MCF 10A (cell line): ENCODE measurements around the gene RNF41. TPM values are rescaled to one million over a fixed set of nuclear protein-coding genes. Genes with fewer than 3 reads are reported as not detected.
A peak's percentile ranks its signal among the peaks of the same experiment; 100 is the strongest.

Source experiments
- BruUV-seq: library from RNA; stranded (reverse); fragments of 400-500 nt; replicated peaks from 2 replicates; lab custom pipeline; 2021; lab: Mats Ljungman, UMichigan
- CTCF ChIA-PET: fragments of 300-600 bp; sonication (Branson Sonifier 250); formaldehyde crosslinking; extraction: SDS; loops from one replicate; lab custom pipeline; 2021; ENCODE audit warnings: antibody characterized with exemption, inconsistent platforms; lab: Yijun Ruan, JAX
- POLR2A ChIA-PET: fragments of 300-600, 350-650 bp; sonication (Branson Sonifier 250); formaldehyde crosslinking; extraction: SDS; loops from one replicate; lab custom pipeline; 2020; ENCODE audit warnings: antibody characterized with exemption, inconsistent platforms; lab: Yijun Ruan, JAX
- DNase-seq: peaks from one replicate; pipeline ENCODE4 v3.0.0-alpha.2; 2018; ENCODE audit not compliant: unreplicated experiment
- H3K27ac Mint-ChIP-seq: one replicate; pipeline ENCODE4 v1.8.0; 2022; ENCODE audit warnings: mild to moderate bottlenecking, low read depth, mixed read lengths; ENCODE audit not compliant: unreplicated experiment
- H3K27me3 Mint-ChIP-seq: one replicate; pipeline ENCODE4 v1.8.0; 2022; ENCODE audit warnings: mixed read lengths; ENCODE audit not compliant: insufficient read depth, unreplicated experiment
- H3K36me3 Mint-ChIP-seq: one replicate; pipeline ENCODE4 v1.8.0; 2022; ENCODE audit warnings: mild to moderate bottlenecking, moderate library complexity, mixed read lengths; ENCODE audit not compliant: insufficient read depth, unreplicated experiment
- H3K4me1 Mint-ChIP-seq: one replicate; pipeline ENCODE4 v1.8.0; 2022; ENCODE audit warnings: mixed read lengths; ENCODE audit not compliant: insufficient read depth, unreplicated experiment
- H3K4me3 Mint-ChIP-seq: one replicate; pipeline ENCODE4 v1.8.0; 2022; ENCODE audit warnings: mild to moderate bottlenecking, moderate library complexity, mixed read lengths; ENCODE audit not compliant: unreplicated experiment
- H3K9me3 Mint-ChIP-seq: one replicate; pipeline ENCODE4 v1.8.0; 2022; ENCODE audit warnings: mixed read lengths; ENCODE audit not compliant: unreplicated experiment
- intact Hi-C: fragments of 100-400 bp; cut with micrococcal nuclease; formaldehyde crosslinking; loops from 2 replicates; pipeline ENCODE4 v1.14.1; 2022
- total RNA-seq: library from RNA; stranded (reverse); gene quantifications from 2 replicates; pipeline ENCODE4 v1.2.3, GENCODE V29; 2022
- TF ChIP-seq, protein P1 (sequence below): fragments of 200-600 bp; IDR thresholded peaks from one replicate; pipeline ENCODE4 v1.8.0; 2022; ENCODE audit warnings: antibody characterized with exemption, mild to moderate bottlenecking; ENCODE audit not compliant: unreplicated experiment

The RNF41 gene
- total RNA-seq, 1 experiment from 2014 or later = 108 TPM

DNA sequence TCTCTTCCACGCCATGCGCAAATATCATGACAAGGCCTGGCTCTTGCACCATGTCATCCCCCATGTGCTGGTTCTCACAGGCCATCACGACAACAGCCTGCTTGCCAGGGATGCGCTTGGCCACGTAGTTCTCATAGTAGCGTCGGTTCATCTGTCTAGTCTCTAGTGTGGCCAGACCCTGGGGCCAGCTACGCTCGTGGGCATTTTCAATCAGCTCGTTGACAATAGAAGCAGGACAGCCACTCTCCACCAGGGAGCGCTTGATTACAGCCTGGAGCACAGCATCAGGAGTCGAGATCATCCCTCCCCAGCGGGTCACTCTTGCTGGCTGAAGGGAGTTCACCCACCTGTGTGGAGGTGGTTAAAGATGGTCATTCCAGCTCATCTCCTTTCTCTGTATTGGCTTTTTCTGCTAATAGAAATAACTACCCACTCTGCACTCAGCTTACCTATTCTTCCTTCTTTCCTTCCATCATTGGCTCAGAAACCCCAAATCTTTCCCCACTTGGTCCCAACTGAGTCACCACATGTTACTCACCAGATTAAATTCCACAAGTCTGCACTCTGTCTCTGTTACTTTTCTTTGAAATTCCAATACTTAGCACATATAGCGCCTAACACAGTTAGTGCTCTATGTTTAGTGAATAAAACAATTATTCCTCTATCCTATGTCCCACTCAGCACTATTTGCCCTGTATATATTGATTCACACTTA is 15.1 kb downstream of the RNF41 start:
- no peak overlapping the region for H3K27ac Mint-ChIP-seq
- peaks cover 5% of the 10 kb centered on the region for H3K4me1 Mint-ChIP-seq
- ChIA-PET POLR2A (interaction anchor here (0.6 to 2.8 kb wide), 4 partner anchors 9 to 51 kb away, joined by 3 to 25 read pairs (median 5); partner anchors contain the start of genes ANKRD52 and RNF41), CTCF (interaction anchor here (0.5 to 11.0 kb wide), 15 partner anchors 8 to 405 kb away, joined by 3 to 83 read pairs (median 3); partner anchors contain the start of genes RNF41 and SMARCC2)
- DNase-seq = peak; percentile 54
- BruUV-seq = no TSS peak
- TF ChIP-seq, protein P1, sequence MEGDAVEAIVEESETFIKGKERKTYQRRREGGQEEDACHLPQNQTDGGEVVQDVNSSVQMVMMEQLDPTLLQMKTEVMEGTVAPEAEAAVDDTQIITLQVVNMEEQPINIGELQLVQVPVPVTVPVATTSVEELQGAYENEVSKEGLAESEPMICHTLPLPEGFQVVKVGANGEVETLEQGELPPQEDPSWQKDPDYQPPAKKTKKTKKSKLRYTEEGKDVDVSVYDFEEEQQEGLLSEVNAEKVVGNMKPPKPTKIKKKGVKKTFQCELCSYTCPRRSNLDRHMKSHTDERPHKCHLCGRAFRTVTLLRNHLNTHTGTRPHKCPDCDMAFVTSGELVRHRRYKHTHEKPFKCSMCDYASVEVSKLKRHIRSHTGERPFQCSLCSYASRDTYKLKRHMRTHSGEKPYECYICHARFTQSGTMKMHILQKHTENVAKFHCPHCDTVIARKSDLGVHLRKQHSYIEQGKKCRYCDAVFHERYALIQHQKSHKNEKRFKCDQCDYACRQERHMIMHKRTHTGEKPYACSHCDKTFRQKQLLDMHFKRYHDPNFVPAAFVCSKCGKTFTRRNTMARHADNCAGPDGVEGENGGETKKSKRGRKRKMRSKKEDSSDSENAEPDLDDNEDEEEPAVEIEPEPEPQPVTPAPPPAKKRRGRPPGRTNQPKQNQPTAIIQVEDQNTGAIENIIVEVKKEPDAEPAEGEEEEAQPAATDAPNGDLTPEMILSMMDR = peak; percentile 28
- H3K9me3 Mint-ChIP-seq = no peaks in the 10 kb centered on the region
- H3K36me3 Mint-ChIP-seq = peaks cover 65% of the 10 kb centered on the region
- no peaks in the 10 kb centered on the region for H3K27me3 Mint-ChIP-seq
- intact Hi-C loops = no loop called here
- H3K4me3 Mint-ChIP-seq = no peak overlapping the region

DNA sequence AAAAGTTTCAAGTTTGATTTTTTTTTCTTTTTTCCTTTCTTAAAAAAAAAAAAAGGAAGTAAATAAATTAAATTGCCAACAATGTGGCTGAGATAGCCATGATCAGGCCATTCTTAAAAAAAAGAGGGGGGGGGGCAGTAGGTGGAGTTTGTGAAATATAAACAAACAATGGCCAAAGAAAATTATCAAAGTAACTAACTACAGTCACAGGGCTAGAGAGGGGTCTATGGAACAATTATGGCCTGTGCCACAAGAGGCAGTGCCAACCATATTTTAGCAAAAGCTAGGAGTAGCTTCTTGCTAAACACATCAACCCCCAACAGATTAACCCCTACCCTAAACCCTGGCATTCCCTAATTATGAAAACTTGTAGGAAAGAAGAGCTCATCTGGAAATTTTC is 16.3 kb downstream of the RNF41 start:
- Mint-ChIP-seq H3K9me3 (no peaks in the 10 kb centered on the region), H3K4me1 (peaks cover 5% of the 10 kb centered on the region), H3K27me3 (no peaks in the 10 kb centered on the region), H3K4me3 (no peak overlapping the region), H3K36me3 (peaks cover 53% of the 10 kb centered on the region), H3K27ac (no peak overlapping the region)
- CTCF ChIA-PET = interaction anchor here (0.6 to 11.0 kb wide), 9 partner anchors 12 to 256 kb away, joined by 3 to 83 read pairs (median 5); partner anchors contain the start of genes ANKRD52, RNF41 and SMARCC2
- POLR2A ChIA-PET = interaction anchor here (0.7 to 3.8 kb wide), 4 partner anchors 16 to 77 kb away, joined by 4 to 25 read pairs (median 14); partner anchors contain the start of genes ESYT1, RNF41 and SMARCC2
- DNase-seq = no peak
- intact Hi-C loops = no loop called here
- no TSS peak for BruUV-seq
- TF ChIP-seq, protein P1 = no peak

DNA sequence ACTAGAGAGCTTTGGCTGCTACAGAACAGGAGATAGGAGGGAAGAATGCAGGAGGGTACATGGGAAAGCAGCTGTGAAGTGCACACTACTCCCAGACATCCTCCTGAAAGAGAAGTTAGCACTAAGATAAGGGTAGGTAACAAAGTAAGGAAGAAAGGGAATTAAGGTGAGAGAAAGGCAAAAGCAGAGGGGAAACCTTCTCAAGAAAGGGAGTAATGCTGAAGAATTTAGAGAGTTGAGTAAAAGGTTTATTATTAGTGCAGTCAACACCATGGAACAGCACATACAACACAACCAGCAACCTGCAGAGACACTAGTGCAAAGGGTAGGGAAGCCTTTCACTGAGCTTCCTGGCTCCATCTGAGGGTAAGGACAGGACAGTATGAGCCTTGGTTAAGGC is 17.4 kb downstream of the RNF41 start:
- TF ChIP-seq, protein P1 = no peak
- ChIA-PET CTCF (interaction anchor here (0.6 to 11.0 kb wide), 6 partner anchors 14 to 92 kb away, joined by 3 to 83 read pairs (median 9); partner anchors contain the start of genes ANKRD52, RNF41 and SMARCC2), POLR2A (interaction anchor here (1.4 to 3.8 kb wide), 2 partner anchors 15 to 17 kb away, joined by 6 to 23 read pairs; partner anchors contain the start of genes RNF41 and SMARCC2)
- intact Hi-C loops = no loop called here
- no peaks in the 10 kb centered on the region for H3K27me3 Mint-ChIP-seq
- H3K36me3 Mint-ChIP-seq = peaks cover 42% of the 10 kb centered on the region
- peaks cover 5% of the 10 kb centered on the region for H3K4me1 Mint-ChIP-seq
- no peak overlapping the region for H3K4me3 Mint-ChIP-seq
- BruUV-seq = no TSS peak
- no peak for DNase-seq
- peak overlapping the region; percentile 3 for H3K27ac Mint-ChIP-seq
- H3K9me3 Mint-ChIP-seq = no peaks in the 10 kb centered on the region

DNA sequence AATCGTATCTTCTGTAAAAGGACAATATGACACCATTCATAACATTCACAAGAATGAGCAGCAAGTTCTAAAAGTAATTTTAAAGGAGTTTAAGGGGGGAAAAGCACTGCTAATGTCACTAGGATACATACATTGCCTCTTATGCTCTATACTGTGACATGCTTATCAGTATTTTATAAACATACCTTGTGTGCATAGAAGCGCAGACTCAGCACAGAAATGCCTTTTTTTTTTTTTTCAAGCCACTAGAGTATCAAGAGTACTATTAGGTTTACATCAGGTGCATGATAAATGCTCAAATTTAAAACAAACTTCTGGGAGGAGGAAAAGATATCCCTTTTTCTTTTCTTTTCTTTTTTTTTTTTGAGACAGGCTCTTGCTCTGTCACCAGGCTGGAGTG is 18.9 kb downstream of the RNF41 start:
- H3K36me3 Mint-ChIP-seq = peaks cover 31% of the 10 kb centered on the region
- CTCF ChIA-PET = interaction anchor here (0.7 to 11.0 kb wide), 5 partner anchors 13 to 1978 kb away, joined by 3 to 83 read pairs (median 4); partner anchors contain the start of genes RNF41 and SMARCC2
- TF ChIP-seq, protein P1 = no peak
- H3K4me1 Mint-ChIP-seq = peaks cover 5% of the 10 kb centered on the region
- intact Hi-C loops = no loop called here
- no peaks in the 10 kb centered on the region for H3K27me3 Mint-ChIP-seq
- POLR2A ChIA-PET = interaction anchor here (1.0 to 3.8 kb wide), 3 partner anchors 14 to 55 kb away, joined by 3 to 23 read pairs (median 6); partner anchors contain the start of genes ANKRD52, RNF41 and SMARCC2
- BruUV-seq = no TSS peak
- no peaks in the 10 kb centered on the region for H3K9me3 Mint-ChIP-seq
- H3K4me3 Mint-ChIP-seq = no peak overlapping the region
- no peak for DNase-seq
- no peak overlapping the region for H3K27ac Mint-ChIP-seq
